ENCODE results near the gene GNG8.

DNA sequence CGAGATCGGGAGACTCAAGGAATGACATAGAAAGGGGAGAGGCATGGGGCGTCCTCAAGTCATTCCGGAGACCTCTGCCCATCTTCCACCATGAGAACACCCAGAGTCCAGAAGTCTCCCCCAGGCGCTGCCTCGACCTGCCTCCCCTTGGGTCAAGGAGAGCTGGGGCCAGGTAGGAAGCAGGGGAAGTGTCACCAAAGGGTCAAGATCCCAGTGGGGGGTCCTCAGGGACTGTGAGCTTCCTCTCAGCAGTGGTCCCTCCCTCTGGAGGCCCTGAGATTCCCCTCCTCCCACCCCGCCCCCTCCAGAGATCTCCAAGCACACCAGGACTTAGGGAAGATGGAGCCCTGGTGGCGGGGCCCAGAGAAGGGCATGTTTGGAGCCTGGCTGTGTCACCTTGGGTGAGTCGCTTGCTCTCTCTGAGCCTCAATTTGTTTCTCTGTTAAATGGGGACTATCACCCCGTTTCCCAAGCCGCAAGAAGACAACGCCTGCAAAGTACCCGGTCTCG is 24.1 kb upstream of the GNG8 start:
- TF ChIP-seq CTCF (IDR thresholded peaks at IDR 0.05) (peak in 1 of 4 experiments; percentile 26), POLR2AphosphoS5 (IDR thresholded peaks at IDR 0.05) (no peak), EP300 (IDR thresholded peaks at IDR 0.05) (no peak)
